Gastroesophageal sphincter (tissue), 4 donors: Measurements from ENCODE around the gene ASPG. TPM values are rescaled to one million over a fixed set of nuclear protein-coding genes. Genes with fewer than 3 reads are reported as not detected.
A peak's percentile ranks its signal among the peaks of the same experiment; 100 is the strongest.

Experiments used
- ATAC-seq: fragments of 150-250 bp; one replicate; pipeline ENCODE4 v1.9.1; 2016; ENCODE audit warnings: mild to moderate bottlenecking, moderate library complexity
- H3K27ac ChIP-seq, 4 donors: fragments of 200-600 bp; sonication (generic) in 3 of 4; 1 replicate in 3 of 4; 2 replicates in 1 of 4; pipeline ENCODE4 v1.5.1; 2016 to 2019
- H3K27me3 ChIP-seq: fragments of 200-600 bp; sonication (generic); one replicate; pipeline ENCODE4 v1.5.1; 2019
- H3K36me3 ChIP-seq, 2 donors: fragments of 200-600 bp; sonication (generic); one replicate each; pipeline ENCODE4 v1.5.1; 2019; ENCODE audit warnings: control low read depth in 1 of 2
- H3K4me1 ChIP-seq, 3 donors: fragments of 200-600 bp; sonication (generic); 1 replicate in 2 of 3; 2 replicates in 1 of 3; pipeline ENCODE4 v1.5.1; 2016 to 2019; ENCODE audit warnings: control low read depth in 2 of 3
- H3K4me3 ChIP-seq, 2 donors: fragments of 200-600 bp; sonication (generic); one replicate each; pipeline ENCODE4 v1.5.1; 2019; ENCODE audit warnings: mild to moderate bottlenecking in 1 of 2, moderate library complexity in 1 of 2
- H3K9me3 ChIP-seq, 3 donors: fragments of 200-600 bp; sonication (generic); one replicate each; pipeline ENCODE4 v1.5.1; 2017 to 2019; ENCODE audit warnings: control low read depth in 2 of 3
- CTCF ChIP-seq, 4 experiments: fragments of 200-600 bp in 2 of 4; fragments of 450-650 bp in 2 of 4; sonication (generic) in 1 of 4; IDR thresholded peaks; one replicate each; pipeline ENCODE4 v1.5.1; 2017 to 2019; ENCODE audit warnings: antibody characterized with exemption in 4 of 4, mild to moderate bottlenecking in 2 of 4, moderate library complexity in 2 of 4
- EP300 ChIP-seq: sonication (generic); formaldehyde crosslinking; IDR thresholded peaks from one replicate; pipeline ENCODE4 v1.6.1; 2017; ENCODE audit warnings: antibody characterized with exemption, mild to moderate bottlenecking
- POLR2A ChIP-seq, 2 donors: fragments of 450-650 bp; IDR thresholded peaks; one replicate each; pipeline ENCODE4 v1.6.1; 2017; ENCODE audit warnings: antibody characterized with exemption in 2 of 2, mild to moderate bottlenecking in 2 of 2, moderate library complexity in 1 of 2
- POLR2AphosphoS5 ChIP-seq: sonication (generic); formaldehyde crosslinking; IDR thresholded peaks from one replicate; pipeline ENCODE4 v1.6.1; 2017; ENCODE audit warnings: antibody characterized with exemption
- WGBS, 2 donors: methylation state at CpG; one replicate each; pipeline ENCODE4 v1.1.5; 2018; ENCODE audit warnings: low coverage in 1 of 2; 5-methylcytosine and 5-hydroxymethylcytosine counted together
- total RNA-seq, 4 donors: library from RNA; depleted of rRNA; stranded (reverse); fragments of >200 nt; gene quantifications; one replicate each; pipeline ENCODE4 v1.1.0, GENCODE V29; 2016

ASPG gene
- total RNA-seq, 4 donors from 2014 or later, result 0.13 to 1.1 TPM; not detected in 2

GRCh38 chr14:104146651-104147345 lies 61.3 kb downstream of the ASPG start:
- H3K4me3 ChIP-seq, result no peak overlapping the region
- WGBS, 2 donors, result 96% methylated on average over 4 of the region's 22 CpGs; no CpG with 5 or more reads in 1 of the 2 donors
- peaks cover 67% of the 10 kb centered on the region for H3K27me3 ChIP-seq

GRCh38 chr14:104147346-104148125 lies 62.0 kb downstream of the ASPG start:
- H3K4me3 ChIP-seq, result no peak overlapping the region
- ATAC-seq, result no peak
- 87% methylated on average over 3 of the region's 28 CpGs; no CpG with 5 or more reads in 1 of the 2 donors for WGBS, 2 donors
- no peaks in the 10 kb centered on the region for H3K36me3 ChIP-seq
- TF ChIP-seq POLR2A (IDR thresholded peaks at IDR 0.05), result no peak
- TF ChIP-seq EP300, result no peak
- no peak for TF ChIP-seq POLR2AphosphoS5
- TF ChIP-seq CTCF (IDR thresholded peaks at IDR 0.05), result no peak
- H3K27me3 ChIP-seq, result peaks cover 67% of the 10 kb centered on the region
- H3K27ac ChIP-seq, result peak overlapping the region in 1 of 4 donors; percentile 12
- no peaks in the 10 kb centered on the region for H3K9me3 ChIP-seq
- peaks cover 0 to 13% (median 0%) of the 10 kb centered on the region in 3 donors for H3K4me1 ChIP-seq

More at GRCh38 chr14:104146651-104147345, 61.3 kb downstream of the ASPG start:
- Histone ChIP-seq H3K9me3 (no peaks in the 10 kb centered on the region), H3K4me1 (peaks cover 0 to 13% (median 0%) of the 10 kb centered on the region in 3 donors), H3K27ac (no peak overlapping the region), H3K36me3 (no peaks in the 10 kb centered on the region)
- ATAC-seq, result no peak
- TF ChIP-seq POLR2A (IDR thresholded peaks at IDR 0.05) (no peak), CTCF (IDR thresholded peaks at IDR 0.05) (no peak)

GRCh38 chr14:104148433-104149277 lies 63.2 kb downstream of the ASPG start:
- peaks cover 59% of the 10 kb centered on the region for H3K27me3 ChIP-seq
- H3K27ac ChIP-seq, result peak overlapping the region in 2 of 4 donors; percentile 17 to 41
- no peaks in the 10 kb centered on the region for H3K9me3 ChIP-seq
- no peaks in the 10 kb centered on the region for H3K36me3 ChIP-seq
- peaks cover 0 to 13% (median 0%) of the 10 kb centered on the region in 3 donors for H3K4me1 ChIP-seq
- 66 to 75% methylated on average over 2 to 4 of the region's 22 CpGs for WGBS, 2 donors
- no peak overlapping the region for H3K4me3 ChIP-seq
- TF ChIP-seq POLR2AphosphoS5 (no peak), POLR2A (IDR thresholded peaks at IDR 0.05) (no peak), CTCF (IDR thresholded peaks at IDR 0.05) (no peak), EP300 (no peak)
- no peak for ATAC-seq

GRCh38 chr14:104149278-104149595 lies 63.7 kb downstream of the ASPG start:
- peak overlapping the region in 2 of 4 donors; percentile 17 to 41 for H3K27ac ChIP-seq
- TF ChIP-seq CTCF (IDR thresholded peaks at IDR 0.05) (no peak), POLR2AphosphoS5 (no peak), EP300 (no peak), POLR2A (IDR thresholded peaks at IDR 0.05) (no peak)
- no peak overlapping the region for H3K4me3 ChIP-seq
- peaks cover 54% of the 10 kb centered on the region for H3K27me3 ChIP-seq
- WGBS, 2 donors, result no CpG with 5 or more reads among the region's 11 CpGs
- H3K9me3 ChIP-seq, result no peaks in the 10 kb centered on the region
- H3K4me1 ChIP-seq, result peaks cover 0 to 13% (median 0%) of the 10 kb centered on the region in 3 donors
- no peak for ATAC-seq
- no peaks in the 10 kb centered on the region for H3K36me3 ChIP-seq
